Mesendoderm (in vitro differentiated cells): ENCODE measurements around the gene FRRS1L.

Source experiments
- DNase-seq: peaks from one replicate; pipeline ENCODE4 v3.0.0; 2013
- H2AK5ac ChIP-seq: 2 replicates; pipeline ENCODE4 v1.6.1; 2013; ENCODE audit warnings: low read length, inconsistent platforms
- H2BK120ac ChIP-seq: 2 replicates; pipeline ENCODE4 v1.6.1; 2013; ENCODE audit warnings: low read depth, mild to moderate bottlenecking, low read length, moderate library complexity, mixed read lengths
- H2BK15ac ChIP-seq: replicated peaks from 2 replicates; pipeline ENCODE4 v1.6.1; 2013; ENCODE audit warnings: low read depth, mild to moderate bottlenecking, moderate library complexity
- H2BK5ac ChIP-seq: 2 replicates; pipeline ENCODE4 v1.6.1; 2013; ENCODE audit warnings: low read length, inconsistent platforms
- H3K18ac ChIP-seq: 2 replicates; pipeline ENCODE4 v1.6.1; 2013; ENCODE audit warnings: mild to moderate bottlenecking, low read length, mixed read lengths
- H3K23ac ChIP-seq: one replicate; pipeline ENCODE4 v1.6.1; 2013; ENCODE audit warnings: low read length
- H3K27ac ChIP-seq: 2 replicates; pipeline ENCODE4 v1.5.1; 2013; ENCODE audit warnings: low read depth, mild to moderate bottlenecking, inconsistent platforms, low read length, moderate library complexity
- H3K27me3 ChIP-seq: 2 replicates; pipeline ENCODE4 v1.6.1; 2013; ENCODE audit warnings: low read length, control low read depth, mild to moderate bottlenecking, inconsistent platforms; ENCODE audit not compliant: insufficient read depth, poor library complexity
- H3K36me3 ChIP-seq: 2 replicates; pipeline ENCODE4 v1.6.1; 2013; ENCODE audit warnings: low read length, inconsistent platforms; ENCODE audit not compliant: control insufficient read depth, insufficient read depth
- H3K4ac ChIP-seq: one replicate; pipeline ENCODE4 v1.6.1; 2013; ENCODE audit warnings: low read depth, mild to moderate bottlenecking, low read length, moderate library complexity
- H3K4me1 ChIP-seq: 2 replicates; pipeline ENCODE4 v1.6.1; 2013; ENCODE audit warnings: low read depth, low read length, inconsistent platforms; ENCODE audit not compliant: control insufficient read depth
- H3K4me2 ChIP-seq: 2 replicates; pipeline ENCODE4 v1.6.1; 2013; ENCODE audit warnings: low read length
- H3K4me3 ChIP-seq: 2 replicates; pipeline ENCODE4 v1.5.1; 2013; ENCODE audit warnings: mild to moderate bottlenecking, low read length
- H3K56ac ChIP-seq: one replicate; pipeline ENCODE4 v1.6.1; 2013; ENCODE audit warnings: low read length
- H3K79me1 ChIP-seq: 2 replicates; pipeline ENCODE4 v1.6.1; 2013; ENCODE audit warnings: low read length, inconsistent platforms
- H3K79me2 ChIP-seq: 2 replicates; pipeline ENCODE4 v1.6.1; 2013; ENCODE audit warnings: mild to moderate bottlenecking, low read length; ENCODE audit not compliant: control insufficient read depth, insufficient read depth
- H3K9ac ChIP-seq: 2 replicates; pipeline ENCODE4 v1.6.1; 2013; ENCODE audit warnings: low read length, inconsistent platforms
- H4K5ac ChIP-seq: one replicate; pipeline ENCODE4 v1.6.1; 2013; ENCODE audit warnings: low read length
- H4K8ac ChIP-seq: one replicate; pipeline ENCODE4 v1.6.1; 2013; ENCODE audit warnings: low read depth, mild to moderate bottlenecking, control low read depth, low read length, moderate library complexity
- WGBS: extraction: QIAGEN DNeasy Blood & Tissue Kit; methylation state at CpG from one replicate; pipeline ENCODE4 v1.1.7; 2013; ENCODE audit warnings: low lambda C conversion rate, missing lambda C conversion rate; ENCODE audit not compliant: insufficient coverage; ENCODE audit errors: extremely low coverage; 5-methylcytosine and 5-hydroxymethylcytosine counted together

FRRS1L gene

DNA sequence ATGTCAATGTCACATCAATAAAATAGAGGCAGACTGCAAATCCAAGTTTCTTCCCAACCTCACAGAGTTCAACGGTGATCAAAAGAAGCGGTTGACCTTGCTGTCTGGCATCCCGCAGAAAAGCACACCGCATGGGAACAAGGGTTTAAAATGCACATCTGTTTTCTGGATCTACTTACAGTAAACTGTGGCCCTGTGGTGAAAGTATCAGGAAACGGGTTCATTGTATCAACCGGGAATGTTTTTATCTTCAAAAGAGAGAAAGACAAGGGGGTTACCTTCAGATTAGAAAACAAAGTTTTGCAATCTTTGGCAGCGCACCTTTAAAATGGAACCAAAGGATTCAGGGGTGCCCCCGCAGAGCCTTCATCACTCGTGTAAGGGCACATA, 15.5 kb upstream of the FRRS1L start:
- H4K8ac ChIP-seq: no peak overlapping the region
- no peak overlapping the region for H3K23ac ChIP-seq
- no peaks in the 10 kb centered on the region for H3K79me1 ChIP-seq
- H4K5ac ChIP-seq: no peak overlapping the region
- no peak overlapping the region for H2BK120ac ChIP-seq
- DNase-seq: no peak
- H2BK5ac ChIP-seq: no peak overlapping the region
- no peak overlapping the region for H3K9ac ChIP-seq
- H3K4me1 ChIP-seq: no peaks in the 10 kb centered on the region
- WGBS: no CpG with 5 or more reads among the region's 9 CpGs
- no peak overlapping the region for H3K27ac ChIP-seq
- no peaks in the 10 kb centered on the region for H3K79me2 ChIP-seq
- no peak overlapping the region for H2AK5ac ChIP-seq
- H3K4me2 ChIP-seq: no peak overlapping the region
- H3K56ac ChIP-seq: no peak overlapping the region
- no peaks in the 10 kb centered on the region for H3K27me3 ChIP-seq
- no peak overlapping the region for H3K18ac ChIP-seq
- no peaks in the 10 kb centered on the region for H3K36me3 ChIP-seq
- H3K4ac ChIP-seq: no peak overlapping the region
- no peak overlapping the region for H3K4me3 ChIP-seq
- no peak overlapping the region for H2BK15ac ChIP-seq

DNA sequence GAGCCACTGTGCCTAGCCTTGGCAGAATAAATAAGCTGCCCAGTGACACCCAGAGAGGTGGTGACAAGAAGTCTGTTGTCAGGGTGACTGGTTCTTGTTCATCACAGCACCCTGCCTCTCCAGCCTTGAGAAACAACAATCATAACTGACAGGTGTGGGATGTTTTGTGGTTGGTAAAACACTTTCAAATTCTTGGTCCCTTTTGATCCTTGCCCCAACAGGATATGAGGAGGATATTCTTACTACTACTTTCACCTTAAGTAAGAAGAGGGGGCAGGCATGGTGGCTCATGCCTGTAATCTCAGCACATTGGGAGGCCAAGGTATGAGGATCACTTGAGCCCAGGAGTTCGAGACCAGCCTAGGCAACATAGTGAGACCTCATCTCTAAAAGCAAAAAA, 14.2 kb upstream of the FRRS1L start:
- Histone ChIP-seq H3K27ac (no peak overlapping the region), H4K8ac (no peak overlapping the region), H3K79me1 (no peaks in the 10 kb centered on the region), H2BK15ac (no peak overlapping the region), H2AK5ac (no peak overlapping the region), H2BK5ac (no peak overlapping the region), H4K5ac (no peak overlapping the region), H3K4me2 (no peak overlapping the region), H2BK120ac (no peak overlapping the region), H3K79me2 (no peaks in the 10 kb centered on the region), H3K4me1 (no peaks in the 10 kb centered on the region), H3K9ac (no peak overlapping the region), H3K4me3 (no peak overlapping the region), H3K36me3 (no peaks in the 10 kb centered on the region), H3K4ac (no peak overlapping the region), H3K23ac (no peak overlapping the region), H3K27me3 (no peaks in the 10 kb centered on the region), H3K56ac (no peak overlapping the region), H3K18ac (no peak overlapping the region)
- DNase-seq: no peak
- WGBS: no CpG with 5 or more reads among the region's 1 CpG

DNA sequence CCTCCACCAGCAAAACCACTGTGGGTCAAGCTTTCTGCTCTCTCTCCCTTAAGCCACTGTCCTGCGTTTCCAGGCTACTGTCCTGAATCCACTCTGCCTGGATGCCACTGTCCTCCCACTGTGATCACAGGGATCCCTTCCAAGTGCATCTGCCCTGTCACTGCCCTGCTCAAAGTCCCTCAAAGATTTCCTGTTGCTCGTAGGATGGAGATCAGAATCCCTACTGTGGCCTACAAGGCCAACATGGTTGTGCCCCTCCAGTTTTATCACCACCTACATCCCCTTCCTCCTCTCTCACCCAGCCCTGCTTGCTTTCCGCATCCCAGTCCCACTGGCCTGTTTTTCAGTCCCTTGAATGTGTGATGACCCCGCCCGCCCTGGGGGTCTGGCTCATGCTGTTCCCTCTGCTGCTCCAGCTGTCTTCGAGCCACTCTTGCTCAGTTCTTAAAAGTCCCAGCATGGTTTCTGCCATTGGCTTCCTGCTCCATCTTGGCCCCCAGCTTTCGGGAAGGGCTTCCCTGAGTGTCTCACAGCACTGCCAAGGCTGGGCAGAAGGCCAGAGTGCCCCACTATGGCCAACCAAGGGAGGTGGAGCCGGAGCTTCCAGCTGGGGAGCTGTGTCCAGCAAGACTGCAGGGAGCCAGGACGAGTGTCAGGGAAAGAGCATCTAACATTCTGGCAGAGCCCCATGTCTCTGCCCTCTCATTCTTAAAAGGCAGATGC, 12.9 kb upstream of the FRRS1L start:
- Histone ChIP-seq H2BK15ac (no peak overlapping the region), H3K4ac (no peak overlapping the region), H2BK5ac (no peak overlapping the region), H3K9ac (no peak overlapping the region), H3K4me2 (no peak overlapping the region), H3K79me1 (no peaks in the 10 kb centered on the region), H3K36me3 (no peaks in the 10 kb centered on the region), H2AK5ac (no peak overlapping the region), H3K18ac (no peak overlapping the region), H3K27ac (no peak overlapping the region), H3K23ac (no peak overlapping the region), H3K4me3 (no peak overlapping the region), H3K4me1 (no peaks in the 10 kb centered on the region), H2BK120ac (no peak overlapping the region), H3K79me2 (no peaks in the 10 kb centered on the region), H4K8ac (no peak overlapping the region), H3K27me3 (no peaks in the 10 kb centered on the region), H4K5ac (no peak overlapping the region), H3K56ac (no peak overlapping the region)
- no peak for DNase-seq
- no CpG with 5 or more reads among the region's 9 CpGs for WGBS

DNA sequence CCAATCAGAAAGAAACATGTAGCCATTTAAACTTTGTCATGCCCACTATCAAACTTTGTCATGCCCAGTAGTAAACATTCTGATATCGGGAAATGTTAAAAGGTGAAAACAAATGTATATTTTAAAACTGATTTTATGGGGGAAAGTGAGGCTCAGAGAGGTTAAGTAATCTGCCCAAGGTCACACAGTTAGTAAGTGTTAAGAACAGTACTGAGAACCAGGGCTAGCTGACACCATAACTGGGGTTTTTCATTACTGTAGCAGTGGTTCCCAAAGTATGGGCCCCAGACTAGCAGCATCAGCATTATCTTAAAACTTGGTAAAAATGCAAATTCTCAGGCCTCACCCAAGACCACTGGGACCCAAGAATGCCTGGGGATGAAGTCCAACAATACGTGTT, 9.9 kb upstream of the FRRS1L start:
- H2BK15ac ChIP-seq: no peak overlapping the region
- H3K9ac ChIP-seq: no peak overlapping the region
- no peaks in the 10 kb centered on the region for H3K4me1 ChIP-seq
- WGBS: no CpG with 5 or more reads among the region's 2 CpGs
- H3K4ac ChIP-seq: no peak overlapping the region
- no peak overlapping the region for H4K5ac ChIP-seq
- no peak overlapping the region for H3K56ac ChIP-seq
- no peaks in the 10 kb centered on the region for H3K36me3 ChIP-seq
- no peaks in the 10 kb centered on the region for H3K79me2 ChIP-seq
- H2AK5ac ChIP-seq: no peak overlapping the region
- DNase-seq: no peak
- H3K23ac ChIP-seq: no peak overlapping the region
- H3K4me3 ChIP-seq: no peak overlapping the region
- H3K27ac ChIP-seq: no peak overlapping the region
- no peak overlapping the region for H2BK120ac ChIP-seq
- H3K79me1 ChIP-seq: no peaks in the 10 kb centered on the region
- H3K18ac ChIP-seq: no peak overlapping the region
- no peak overlapping the region for H4K8ac ChIP-seq
- H3K4me2 ChIP-seq: no peak overlapping the region
- H3K27me3 ChIP-seq: no peaks in the 10 kb centered on the region
- no peak overlapping the region for H2BK5ac ChIP-seq

DNA sequence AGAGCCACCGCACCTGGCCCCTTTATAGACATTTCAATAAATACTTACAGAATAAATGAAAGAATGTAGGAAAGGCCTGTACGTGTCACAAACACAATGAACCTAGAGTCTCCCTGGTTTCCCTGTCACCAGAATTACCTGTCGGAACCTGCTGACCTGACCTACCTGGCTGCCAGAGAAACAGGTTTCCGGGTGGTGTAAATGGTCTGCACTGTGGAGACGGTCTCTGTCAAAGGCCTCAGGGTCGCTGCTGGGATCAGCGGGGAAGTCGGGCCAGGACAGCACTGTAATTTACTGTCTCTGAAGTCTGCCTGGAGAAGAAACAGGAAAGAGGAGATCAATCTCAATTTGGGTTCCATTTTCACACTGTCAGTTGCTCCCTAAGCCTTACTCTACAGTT, 9.3 kb upstream of the FRRS1L start:
- no peak for DNase-seq
- H3K23ac ChIP-seq: no peak overlapping the region
- H3K79me2 ChIP-seq: no peaks in the 10 kb centered on the region
- no peak overlapping the region for H3K56ac ChIP-seq
- no peak overlapping the region for H3K18ac ChIP-seq
- H3K79me1 ChIP-seq: no peaks in the 10 kb centered on the region
- H3K36me3 ChIP-seq: no peaks in the 10 kb centered on the region
- H4K5ac ChIP-seq: no peak overlapping the region
- WGBS: no CpG with 5 or more reads among the region's 8 CpGs
- no peaks in the 10 kb centered on the region for H3K4me1 ChIP-seq
- no peaks in the 10 kb centered on the region for H3K27me3 ChIP-seq
- no peak overlapping the region for H2BK120ac ChIP-seq
- H3K4me3 ChIP-seq: no peak overlapping the region
- no peak overlapping the region for H3K9ac ChIP-seq
- no peak overlapping the region for H2BK5ac ChIP-seq
- H3K4me2 ChIP-seq: no peak overlapping the region
- H3K27ac ChIP-seq: no peak overlapping the region
- no peak overlapping the region for H2AK5ac ChIP-seq
- H4K8ac ChIP-seq: no peak overlapping the region
- no peak overlapping the region for H3K4ac ChIP-seq
- no peak overlapping the region for H2BK15ac ChIP-seq

DNA sequence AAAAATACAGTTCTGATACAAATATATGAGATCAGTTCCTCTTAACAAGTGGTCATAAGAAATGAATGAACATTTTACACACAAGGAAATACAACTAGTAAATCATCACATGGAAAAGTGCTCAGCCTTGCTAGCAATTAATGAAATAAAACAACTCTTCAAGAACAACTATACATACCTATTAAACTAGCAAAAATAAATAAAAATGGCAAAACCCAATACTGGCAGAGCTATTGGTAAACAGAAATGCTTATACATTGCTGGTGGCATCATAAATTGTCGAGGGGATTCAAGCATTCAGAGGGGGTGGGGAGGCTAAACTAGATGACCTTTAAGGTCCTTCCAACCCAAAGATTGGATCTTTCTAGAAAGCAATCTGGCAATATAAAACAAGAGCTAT, 5.9 kb upstream of the FRRS1L start:
- Histone ChIP-seq H3K18ac (no peak overlapping the region), H3K9ac (no peak overlapping the region), H2BK5ac (no peak overlapping the region), H3K27me3 (no peaks in the 10 kb centered on the region), H3K23ac (no peak overlapping the region), H2BK120ac (no peak overlapping the region), H3K4me3 (no peak overlapping the region), H3K4me1 (no peaks in the 10 kb centered on the region), H3K79me1 (no peaks in the 10 kb centered on the region), H3K4ac (no peak overlapping the region), H4K5ac (no peak overlapping the region), H3K56ac (no peak overlapping the region), H2BK15ac (no peak overlapping the region), H3K27ac (no peak overlapping the region), H3K4me2 (no peak overlapping the region), H4K8ac (no peak overlapping the region), H3K79me2 (no peaks in the 10 kb centered on the region), H3K36me3 (no peaks in the 10 kb centered on the region), H2AK5ac (no peak overlapping the region)
- DNase-seq: no peak
- no CpG with 5 or more reads among the region's 1 CpG for WGBS
